GM18873 (cell line): ENCODE measurements around the gene MCMBP.
"Not testable (repeated sequence)": the region's sequence is repeated elsewhere in the genome, so short reads cannot be mapped to it uniquely, and the experiment has no call there.

Experiments
- ATAC-seq: cut with Tn5 transposase; IDR thresholded peaks from one replicate; pipeline ENCODE4 v1.9.1; 2021; ENCODE audit warnings: mild to moderate bottlenecking, moderate library complexity, moderate number of reproducible peaks; ENCODE audit not compliant: unreplicated experiment, low FRiP score

Gene MCMBP

GRCh38 chr10:119831656-119832055 lies 41.0 kb downstream of the MCMBP start:
- ATAC-seq, result no peak

- no peak for ATAC-seq
Measured at GRCh38 chr10:119830851-119831250, 41.8 kb downstream of the MCMBP start.

- ATAC-seq, result no peak
Measured at GRCh38 chr10:119829429-119829828, 43.2 kb downstream of the MCMBP start.

- no peak for ATAC-seq
Measured at GRCh38 chr10:119827430-119827829, 45.2 kb downstream of the MCMBP start.

GRCh38 chr10:119826771-119827170 lies 45.9 kb downstream of the MCMBP start:
- no peak for ATAC-seq

GRCh38 chr10:119824299-119824698 lies 48.3 kb downstream of the MCMBP start:
- ATAC-seq, result no peak

GRCh38 chr10:119821182-119821581 lies 51.5 kb downstream of the MCMBP start:
- no peak for ATAC-seq

GRCh38 chr10:119818889-119819270 lies 53.8 kb downstream of the MCMBP start:
- ATAC-seq, result no peak

- no peak for ATAC-seq
Measured at GRCh38 chr10:119817991-119818888, 54.4 kb downstream of the MCMBP start.

GRCh38 chr10:119815671-119816070 lies 57.0 kb downstream of the MCMBP start:
- ATAC-seq, result no peak

GRCh38 chr10:119812684-119813083 lies 60.0 kb downstream of the MCMBP start:
- no peak for ATAC-seq

GRCh38 chr10:119811122-119811521 lies 61.5 kb downstream of the MCMBP start:
- ATAC-seq, result no peak

GRCh38 chr10:119807960-119808697 lies 64.5 kb downstream of the MCMBP start:
- no peak for ATAC-seq

- no peak for ATAC-seq
Measured at GRCh38 chr10:119806334-119807130, 66.1 kb downstream of the MCMBP start.

- no peak for ATAC-seq
Measured at GRCh38 chr10:119805702-119806230, 66.9 kb downstream of the MCMBP start.

GRCh38 chr10:119803264-119803663 lies 69.4 kb downstream of the MCMBP start:
- ATAC-seq, result no peak

- no peak for ATAC-seq
Measured at GRCh38 chr10:119801998-119802538, 70.6 kb downstream of the MCMBP start.

GRCh38 chr10:119801176-119801575 lies 71.5 kb downstream of the MCMBP start:
- ATAC-seq, result no peak

- no peak for ATAC-seq
Measured at GRCh38 chr10:119796039-119796438, 76.6 kb downstream of the MCMBP start.

GRCh38 chr10:119795101-119795500 lies 77.5 kb downstream of the MCMBP start:
- not testable (repeated sequence) for ATAC-seq
